Neural cell (in vitro differentiated cells): ENCODE results near the gene ADO.

Experiments used
- EP300 ChIP-seq: fragments of 450-650 bp; conservative IDR thresholded peaks from 2 replicates; pipeline ENCODE4 v1.6.1; 2014; ENCODE audit warnings: antibody characterized with exemption, mild to moderate bottlenecking, moderate library complexity; ENCODE audit not compliant: poor library complexity, severe bottlenecking
- EZH2 ChIP-seq: fragments of 200-600, 300-800 bp; shearing (Covaris generic), sonication (generic); IDR thresholded peaks from 2 replicates; pipeline ENCODE4 v1.6.1; 2014; ENCODE audit warnings: antibody characterized with exemption, low read length, borderline replicate concordance, mild to moderate bottlenecking; ENCODE audit not compliant: insufficient read depth, poor library complexity, severe bottlenecking
- POLR2AphosphoS5 ChIP-seq: IDR thresholded peaks from 2 replicates; pipeline ENCODE4 v1.6.1; 2012
- RAD21 ChIP-seq: fragments of 450-650 bp; conservative IDR thresholded peaks from 2 replicates; pipeline ENCODE4 v1.6.1; 2014; ENCODE audit warnings: antibody characterized with exemption, mild to moderate bottlenecking, moderate library complexity
- SMC3 ChIP-seq: fragments of 450-650 bp; conservative IDR thresholded peaks from 2 replicates; pipeline ENCODE4 v1.6.1; 2014; ENCODE audit warnings: antibody characterized with exemption, mild to moderate bottlenecking, moderate library complexity; ENCODE audit not compliant: poor library complexity
- TAF1 ChIP-seq: IDR thresholded peaks from 2 replicates; pipeline ENCODE4 v1.6.1; 2012; ENCODE audit warnings: low read depth
- TF ChIP-seq, protein P1 (sequence below): fragments of 450-650 bp; IDR thresholded peaks from 2 replicates; pipeline ENCODE4 v1.5.1; 2014; ENCODE audit warnings: antibody characterized with exemption, mild to moderate bottlenecking, moderate library complexity; ENCODE audit not compliant: poor library complexity, severe bottlenecking
- TF ChIP-seq, protein P2 (sequence below): IDR thresholded peaks from 2 replicates; pipeline ENCODE4 v1.6.1; 2012; ENCODE audit warnings: borderline replicate concordance

DNA sequence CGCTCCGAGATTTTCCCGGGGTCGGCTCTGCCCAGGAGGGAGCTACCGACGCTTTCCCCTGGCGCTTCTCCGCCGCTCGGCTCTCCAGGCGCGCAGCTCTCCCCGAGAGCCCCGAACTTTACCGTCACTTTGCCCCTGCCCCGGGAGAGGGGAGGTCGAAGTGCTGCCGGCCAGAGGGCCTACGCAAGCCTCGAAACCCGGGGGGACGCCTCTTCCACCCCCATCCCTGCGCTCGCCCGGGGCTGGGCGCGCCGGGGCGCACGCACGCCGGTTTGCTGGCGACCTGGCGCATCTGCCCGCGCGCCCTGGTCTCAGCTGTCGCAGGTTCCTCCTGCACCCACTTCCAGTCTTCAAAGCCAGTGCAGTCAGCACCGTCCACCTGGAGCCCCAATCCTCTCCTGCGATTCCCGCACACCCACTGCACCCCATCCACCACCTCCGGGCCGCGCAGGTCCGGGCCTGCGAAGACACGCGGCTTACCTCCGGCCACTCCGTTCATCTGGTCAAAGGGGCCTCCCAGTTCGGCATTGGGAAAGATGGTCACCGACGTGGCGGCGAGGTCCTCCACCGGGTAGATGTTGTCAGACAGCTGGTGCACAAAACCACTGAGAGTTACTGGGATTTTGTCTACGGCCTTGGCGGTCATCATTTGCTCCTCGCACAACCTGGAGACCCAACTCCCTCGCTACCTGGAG lies 11.0 kb downstream of the ADO start:
- TF ChIP-seq EP300: no peak
- TF ChIP-seq, protein P1, sequence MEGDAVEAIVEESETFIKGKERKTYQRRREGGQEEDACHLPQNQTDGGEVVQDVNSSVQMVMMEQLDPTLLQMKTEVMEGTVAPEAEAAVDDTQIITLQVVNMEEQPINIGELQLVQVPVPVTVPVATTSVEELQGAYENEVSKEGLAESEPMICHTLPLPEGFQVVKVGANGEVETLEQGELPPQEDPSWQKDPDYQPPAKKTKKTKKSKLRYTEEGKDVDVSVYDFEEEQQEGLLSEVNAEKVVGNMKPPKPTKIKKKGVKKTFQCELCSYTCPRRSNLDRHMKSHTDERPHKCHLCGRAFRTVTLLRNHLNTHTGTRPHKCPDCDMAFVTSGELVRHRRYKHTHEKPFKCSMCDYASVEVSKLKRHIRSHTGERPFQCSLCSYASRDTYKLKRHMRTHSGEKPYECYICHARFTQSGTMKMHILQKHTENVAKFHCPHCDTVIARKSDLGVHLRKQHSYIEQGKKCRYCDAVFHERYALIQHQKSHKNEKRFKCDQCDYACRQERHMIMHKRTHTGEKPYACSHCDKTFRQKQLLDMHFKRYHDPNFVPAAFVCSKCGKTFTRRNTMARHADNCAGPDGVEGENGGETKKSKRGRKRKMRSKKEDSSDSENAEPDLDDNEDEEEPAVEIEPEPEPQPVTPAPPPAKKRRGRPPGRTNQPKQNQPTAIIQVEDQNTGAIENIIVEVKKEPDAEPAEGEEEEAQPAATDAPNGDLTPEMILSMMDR: no peak
- TF ChIP-seq, protein P2, sequence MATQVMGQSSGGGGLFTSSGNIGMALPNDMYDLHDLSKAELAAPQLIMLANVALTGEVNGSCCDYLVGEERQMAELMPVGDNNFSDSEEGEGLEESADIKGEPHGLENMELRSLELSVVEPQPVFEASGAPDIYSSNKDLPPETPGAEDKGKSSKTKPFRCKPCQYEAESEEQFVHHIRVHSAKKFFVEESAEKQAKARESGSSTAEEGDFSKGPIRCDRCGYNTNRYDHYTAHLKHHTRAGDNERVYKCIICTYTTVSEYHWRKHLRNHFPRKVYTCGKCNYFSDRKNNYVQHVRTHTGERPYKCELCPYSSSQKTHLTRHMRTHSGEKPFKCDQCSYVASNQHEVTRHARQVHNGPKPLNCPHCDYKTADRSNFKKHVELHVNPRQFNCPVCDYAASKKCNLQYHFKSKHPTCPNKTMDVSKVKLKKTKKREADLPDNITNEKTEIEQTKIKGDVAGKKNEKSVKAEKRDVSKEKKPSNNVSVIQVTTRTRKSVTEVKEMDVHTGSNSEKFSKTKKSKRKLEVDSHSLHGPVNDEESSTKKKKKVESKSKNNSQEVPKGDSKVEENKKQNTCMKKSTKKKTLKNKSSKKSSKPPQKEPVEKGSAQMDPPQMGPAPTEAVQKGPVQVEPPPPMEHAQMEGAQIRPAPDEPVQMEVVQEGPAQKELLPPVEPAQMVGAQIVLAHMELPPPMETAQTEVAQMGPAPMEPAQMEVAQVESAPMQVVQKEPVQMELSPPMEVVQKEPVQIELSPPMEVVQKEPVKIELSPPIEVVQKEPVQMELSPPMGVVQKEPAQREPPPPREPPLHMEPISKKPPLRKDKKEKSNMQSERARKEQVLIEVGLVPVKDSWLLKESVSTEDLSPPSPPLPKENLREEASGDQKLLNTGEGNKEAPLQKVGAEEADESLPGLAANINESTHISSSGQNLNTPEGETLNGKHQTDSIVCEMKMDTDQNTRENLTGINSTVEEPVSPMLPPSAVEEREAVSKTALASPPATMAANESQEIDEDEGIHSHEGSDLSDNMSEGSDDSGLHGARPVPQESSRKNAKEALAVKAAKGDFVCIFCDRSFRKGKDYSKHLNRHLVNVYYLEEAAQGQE: no peak
- TF ChIP-seq TAF1: no peak
- no peak for TF ChIP-seq EZH2
- TF ChIP-seq SMC3: no peak
- TF ChIP-seq RAD21: no peak
- TF ChIP-seq POLR2AphosphoS5: no peak
